ENCODE measurements around the gene LYPLAL1. TPM values are rescaled to one million over a fixed set of nuclear protein-coding genes. Genes with fewer than 3 reads are reported as not detected.

The LYPLAL1 gene
- total and polyA plus RNA-seq, 2 of the 4 experiments (the other 2 are of a cell fraction): 4.8 to 7.5 TPM

- Histone ChIP-seq H3K4me2 (ENCODE audit: low read depth, low read length) (no peak overlapping the region), H2BK5ac (ENCODE audit: low read depth, low read length, poor library complexity, severe bottlenecking) (no peak overlapping the region), H2BK120ac (ENCODE audit: low read depth, low read length) (no peak overlapping the region), H3K18ac (ENCODE audit: low read depth, low read length) (no peak overlapping the region), H3K4ac (ENCODE audit: low read depth, low read length) (no peak overlapping the region), H3K4me3 (ENCODE audit: insufficient read depth, low read depth, low read length) (no peak overlapping the region), H3K9me1 (ENCODE audit: insufficient read depth, low read length) (no peaks in the 10 kb centered on the region), H3K27me3 (ENCODE audit: control insufficient read depth, insufficient read depth, low read length) (no peaks in the 10 kb centered on the region), H3K79me1 (ENCODE audit: low read depth in 1 of 2, low read length in 2 of 2) (no peaks in the 10 kb centered on the region), H3K4me1 (ENCODE audit: control insufficient read depth, insufficient read depth, low read length) (no peaks in the 10 kb centered on the region), H3K56ac (ENCODE audit: extremely low read depth, insufficient read depth, low read length) (no peak overlapping the region), H3K36me3 (ENCODE audit: control insufficient read depth, insufficient read depth, low read length) (no peaks in the 10 kb centered on the region), H4K5ac (ENCODE audit: low read depth, low read length) (no peak overlapping the region), H3K9ac (ENCODE audit: low read depth, low read length) (no peak overlapping the region), H3K23ac (ENCODE audit: low read depth, low read length) (no peak overlapping the region), H4K20me1 (ENCODE audit: insufficient read depth, low read length) (no peaks in the 10 kb centered on the region), H2AK9ac (replicated peaks; ENCODE audit: low read depth, low read length, poor library complexity) (no peak overlapping the region), H3K9me3 (ENCODE audit: control insufficient read depth, insufficient read depth, low read length) (no peaks in the 10 kb centered on the region), H4K91ac (ENCODE audit: insufficient read depth, low read depth, low read length) (no peak overlapping the region), H3K27ac (ENCODE audit: insufficient read depth, low read length) (no peak overlapping the region), H2AFZ (replicated peaks; ENCODE audit: low read length, poor library complexity) (no peak overlapping the region), H2BK15ac (ENCODE audit: low read depth, low read length) (no peak overlapping the region), H2BK20ac (ENCODE audit: low read depth, low read length) (no peak overlapping the region), H3K14ac (replicated peaks; ENCODE audit: low read depth, low read length) (no peak overlapping the region), H4K8ac (ENCODE audit: low read depth in 2 of 2, low read length in 2 of 2) (no peak overlapping the region), H2AK5ac (ENCODE audit: low read depth, low read length) (no peak overlapping the region; the same call in 1 of the 2 replicates)
- intact Hi-C loops (cut with micrococcal nuclease): no loop called here
- in situ Hi-C loops (cut with MboI; ENCODE audit: low sequenced_read_pairs): no loop called here
- WGBS, 2 experiments (ENCODE audit: extremely low coverage in 2 of 2, insufficient read length in 1 of 2): 100% methylated on average over 1 of the region's 4 CpGs; no CpG with 5 or more reads in 1 of the 2 experiments
- BruUV-seq (replicated peaks): no TSS peak
- ChIA-PET CTCF (interaction anchor here (1.4 kb wide), 1 partner anchor 18 kb away, joined by 3 read pairs; no protein-coding TSS in a partner anchor), POLR2A (ENCODE audit: unreplicated experiment) (no interaction called here)
- TF ChIP-seq MXI1 (IDR thresholded peaks at IDR 0.05; ENCODE audit: borderline replicate concordance, low read depth, low read length) (no peak), BHLHE40 (IDR thresholded peaks at IDR 0.05; ENCODE audit: low read depth, low read length) (no peak)
- TF ChIP-seq, protein P1, sequence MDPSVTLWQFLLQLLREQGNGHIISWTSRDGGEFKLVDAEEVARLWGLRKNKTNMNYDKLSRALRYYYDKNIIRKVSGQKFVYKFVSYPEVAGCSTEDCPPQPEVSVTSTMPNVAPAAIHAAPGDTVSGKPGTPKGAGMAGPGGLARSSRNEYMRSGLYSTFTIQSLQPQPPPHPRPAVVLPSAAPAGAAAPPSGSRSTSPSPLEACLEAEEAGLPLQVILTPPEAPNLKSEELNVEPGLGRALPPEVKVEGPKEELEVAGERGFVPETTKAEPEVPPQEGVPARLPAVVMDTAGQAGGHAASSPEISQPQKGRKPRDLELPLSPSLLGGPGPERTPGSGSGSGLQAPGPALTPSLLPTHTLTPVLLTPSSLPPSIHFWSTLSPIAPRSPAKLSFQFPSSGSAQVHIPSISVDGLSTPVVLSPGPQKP (IDR thresholded peaks at IDR 0.05; ENCODE audit: borderline replicate concordance, low read depth, low read length): no peak
- ATAC-seq (ENCODE audit: low read depth) (no peak), DNase-seq (no peak)
- dilution Hi-C loops (cut with HindIII; ENCODE audit: low sequenced_read_pairs, unreplicated experiment): no loop called here
These were observed 10.2 kb upstream of the LYPLAL1 start for GRCh38 chr1:219163401-219163954.

Data from IMR-90 (cell line).